ENCODE results near the gene ZNF445. TPM values are rescaled to one million over a fixed set of nuclear protein-coding genes. Genes with fewer than 3 reads are reported as not detected.

The ZNF445 gene
- total and polyA plus RNA-seq, 9 of the 15 experiments (the other 6 are each of a cell fraction or from before 2014, with no cell fraction given) = 1.2 to 26.9 (median 10.6) TPM

GRCh38 chr3:44444896-44445691, 32.4 kb downstream of the ZNF445 start (continued):
- TF ChIP-seq TBP (optimal IDR thresholded peaks at IDR 0.05; ENCODE audit: low read depth, low read length) (no peak), SFPQ (IDR thresholded peaks at IDR 0.05; ENCODE audit: low read depth, low read length) (no peak), CHD4 (IDR thresholded peaks at IDR 0.05; ENCODE audit: insufficient read depth, insufficient replicate concordance, low read depth, low read length, poor library complexity, severe bottlenecking) (no peak), MXD1 (CRISPR knock-in tag; IDR thresholded peaks at IDR 0.05; ENCODE audit: borderline replicate concordance, poor library complexity, severe bottlenecking) (no peak), BCLAF1 (IDR thresholded peaks at IDR 0.05; ENCODE audit: borderline replicate concordance in 1 of 2, control insufficient read depth in 1 of 2, low read depth in 2 of 2, low read length in 1 of 2) (no peak), POLR2AphosphoS2 (IDR thresholded peaks at IDR 0.05; ENCODE audit: low read length) (no peak), TFE3 (CRISPR knock-in tag; IDR thresholded peaks at IDR 0.05) (no peak), ZSCAN29 (IDR thresholded peaks at IDR 0.05) (no peak), FUS (optimal IDR thresholded peaks at IDR 0.05; ENCODE audit: low read depth, low read length) (no peak)

All from K562 (cell line).